Mesothelial cell of epicardium (in vitro differentiated cells): ENCODE measurements around the gene PLEKHN1. TPM values are rescaled to one million over a fixed set of nuclear protein-coding genes. Genes with fewer than 3 reads are reported as not detected.
A peak's percentile ranks its signal among the peaks of the same experiment; 100 is the strongest.

ENCODE experiments used
- DNase-seq, 2 experiments: peaks; one replicate each; pipeline ENCODE4 v3.0.0; 2021; ENCODE audit warnings: low spot score in 2 of 2; ENCODE audit not compliant: unreplicated experiment in 2 of 2
- H3K27ac Mint-ChIP-seq: 2 replicates; pipeline ENCODE4 v1.8.0; 2021; ENCODE audit warnings: mixed read lengths
- H3K27me3 Mint-ChIP-seq: 2 replicates; pipeline ENCODE4 v1.8.0; 2021; ENCODE audit warnings: low read depth, mixed read lengths
- H3K36me3 Mint-ChIP-seq: 2 replicates; pipeline ENCODE4 v1.8.0; 2021; ENCODE audit warnings: mixed read lengths
- H3K4me1 Mint-ChIP-seq: 2 replicates; pipeline ENCODE4 v1.8.0; 2021; ENCODE audit warnings: mixed read lengths
- H3K4me3 Mint-ChIP-seq: 2 replicates; pipeline ENCODE4 v1.8.0; 2021; ENCODE audit warnings: mild to moderate bottlenecking, moderate library complexity, mixed read lengths
- H3K9me3 Mint-ChIP-seq: 2 replicates; pipeline ENCODE4 v1.8.0; 2021; ENCODE audit warnings: mixed read lengths
- CTCF ChIP-seq: fragments of 200-600 bp; sonication (generic); IDR thresholded peaks from one replicate; pipeline ENCODE4 v1.5.0; 2021; ENCODE audit warnings: antibody characterized with exemption; ENCODE audit not compliant: unreplicated experiment
- total RNA-seq: library from RNA; stranded (reverse); gene quantifications from 3 replicates; pipeline ENCODE4 v1.2.1, GENCODE V29; 2021

PLEKHN1 gene
- total RNA-seq, 1 donor from 2014 or later, result 34.4 TPM

DNA sequence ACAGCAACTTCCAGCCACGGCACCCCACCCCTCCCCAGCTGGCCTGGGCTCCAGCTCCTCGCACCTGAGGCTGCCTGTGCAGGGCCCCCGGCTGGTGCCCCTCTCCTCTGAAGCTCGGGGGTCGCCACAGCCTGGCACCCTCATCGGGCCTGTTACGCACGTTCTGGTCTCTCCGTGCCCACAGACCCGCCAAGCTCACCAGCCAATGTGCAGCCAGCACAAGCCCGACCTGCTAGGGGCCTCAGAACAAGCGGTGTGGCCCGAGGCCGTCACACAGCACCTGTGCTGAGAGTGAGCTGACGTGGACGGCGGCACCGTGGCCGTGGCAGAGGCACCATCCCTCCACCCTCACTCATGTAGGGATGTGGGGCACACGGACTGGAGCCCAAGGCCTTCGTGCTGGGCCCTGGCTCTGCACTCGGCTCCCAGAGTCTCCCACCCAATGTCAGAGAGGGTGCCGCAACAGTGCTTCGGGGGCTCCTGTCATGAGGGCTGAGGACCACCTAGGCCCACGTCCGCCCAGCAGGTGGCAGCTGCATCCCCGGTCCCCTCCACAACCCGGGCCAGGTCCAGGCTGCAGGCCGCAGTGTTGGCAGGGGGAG, 46.9 kb upstream of the PLEKHN1 start:
- H3K27ac Mint-ChIP-seq, result no peak overlapping the region
- no peaks in the 10 kb centered on the region for H3K9me3 Mint-ChIP-seq
- DNase-seq, result no peak
- TF ChIP-seq CTCF, result no peak
- peaks cover 75% of the 10 kb centered on the region for H3K4me1 Mint-ChIP-seq
- no peaks in the 10 kb centered on the region for H3K36me3 Mint-ChIP-seq
- H3K4me3 Mint-ChIP-seq, result no peak overlapping the region
- peaks cover 4% of the 10 kb centered on the region for H3K27me3 Mint-ChIP-seq

DNA sequence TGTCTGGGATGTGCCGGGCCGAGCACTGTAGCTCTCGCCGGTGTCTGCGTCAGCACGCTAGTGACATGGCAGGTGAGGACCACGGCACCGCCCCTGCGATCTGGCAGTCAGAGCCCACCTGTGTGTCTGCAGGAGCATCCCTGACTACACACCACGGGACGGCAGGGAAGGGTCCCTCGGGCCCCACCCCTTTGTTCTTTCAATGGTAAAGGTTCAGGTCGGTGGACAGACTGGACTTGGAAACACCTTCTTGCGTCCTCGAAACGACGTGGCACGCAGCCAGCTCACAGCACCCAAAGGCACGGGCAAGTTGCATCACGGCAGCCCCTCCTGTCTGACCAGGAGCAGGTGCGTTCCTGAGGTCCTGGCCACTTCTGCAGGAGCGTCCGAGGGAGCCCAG, 46.3 kb upstream of the PLEKHN1 start:
- H3K36me3 Mint-ChIP-seq, result no peaks in the 10 kb centered on the region
- H3K9me3 Mint-ChIP-seq, result no peaks in the 10 kb centered on the region
- H3K4me3 Mint-ChIP-seq, result no peak overlapping the region
- no peak for DNase-seq
- TF ChIP-seq CTCF, result no peak
- no peak overlapping the region for H3K27ac Mint-ChIP-seq
- H3K4me1 Mint-ChIP-seq, result peaks cover 72% of the 10 kb centered on the region
- H3K27me3 Mint-ChIP-seq, result peaks cover 3% of the 10 kb centered on the region

DNA sequence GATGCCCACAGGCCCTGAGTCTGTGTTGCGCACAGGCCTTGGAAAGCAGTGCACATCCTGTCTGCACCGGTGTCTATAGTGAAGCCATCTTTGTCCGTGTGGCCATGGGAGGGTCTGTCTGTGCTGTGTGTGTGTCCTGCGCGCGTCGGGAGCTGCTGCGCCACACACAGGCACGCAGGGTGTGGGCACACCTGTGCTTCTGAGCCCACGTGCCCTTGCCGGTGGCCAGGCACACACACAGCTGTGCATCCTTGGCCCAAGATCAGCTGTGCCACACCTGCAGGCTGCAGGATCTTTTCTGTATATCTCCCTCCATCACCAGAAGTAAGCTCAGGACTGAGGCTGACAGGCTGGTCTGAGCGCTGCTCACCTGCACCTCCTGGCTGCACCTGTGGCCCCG, 45.8 kb upstream of the PLEKHN1 start:
- DNase-seq, result no peak
- no peak for TF ChIP-seq CTCF
- Mint-ChIP-seq H3K27me3 (peaks cover 1% of the 10 kb centered on the region), H3K4me1 (peaks cover 67% of the 10 kb centered on the region), H3K36me3 (no peaks in the 10 kb centered on the region), H3K27ac (peak overlapping the region; percentile 89), H3K9me3 (no peaks in the 10 kb centered on the region), H3K4me3 (peak overlapping the region; percentile 40)

DNA sequence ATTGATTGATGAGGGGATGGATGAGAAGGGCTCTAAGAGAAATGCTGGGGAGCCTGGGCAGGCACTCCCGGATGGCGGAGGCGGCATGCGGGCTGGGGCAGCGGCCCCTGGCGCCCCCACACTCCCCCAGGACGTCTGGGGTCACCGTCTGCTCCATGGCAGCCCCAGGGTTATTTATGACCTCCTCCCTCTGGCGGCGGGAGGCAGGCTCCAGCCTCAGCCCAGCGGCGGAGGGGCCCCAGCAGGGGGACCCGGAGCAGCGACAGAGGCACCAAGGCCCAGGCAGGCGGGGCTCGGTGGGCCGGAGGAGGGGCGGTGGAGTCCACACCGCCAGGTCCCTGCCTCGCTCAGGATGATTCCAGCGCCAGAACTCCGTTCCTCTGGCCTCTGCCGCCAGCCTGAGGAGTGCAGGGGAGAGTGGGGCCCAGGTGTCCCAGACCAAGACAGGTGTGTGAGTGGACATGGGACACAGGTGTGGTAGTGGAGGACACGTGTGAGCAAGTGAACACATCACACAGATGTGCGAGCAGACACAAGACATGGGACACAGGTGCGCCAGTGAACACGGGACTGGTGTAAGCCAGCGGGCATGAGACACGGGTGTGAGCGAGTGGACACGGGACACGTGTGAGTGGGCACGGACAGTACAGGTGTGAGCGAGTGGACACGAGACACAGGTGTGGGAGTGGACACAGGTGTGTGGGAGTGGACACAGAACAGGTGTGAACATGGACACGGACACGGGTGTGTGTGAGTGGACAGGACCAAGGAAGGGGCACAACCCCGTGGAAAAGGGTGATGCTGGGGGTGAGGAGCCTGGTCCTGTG, 45.1 kb upstream of the PLEKHN1 start:
- Mint-ChIP-seq H3K9me3 (no peaks in the 10 kb centered on the region), H3K36me3 (no peaks in the 10 kb centered on the region), H3K4me1 (peaks cover 62% of the 10 kb centered on the region), H3K27me3 (peaks cover 1% of the 10 kb centered on the region), H3K27ac (peak overlapping the region; percentile 89), H3K4me3 (peak overlapping the region; percentile 84)
- TF ChIP-seq CTCF, result no peak
- peak in 1 of 2 experiments; percentile 80 for DNase-seq

GRCh38 chr1:923131-923990, 42.9 kb upstream of the PLEKHN1 start, which contains the start of gene SAMD11:
Gene SAMD11, plus strand, starts transcription at chr1:923923. Its CDS starts 509 bp downstream, at chr1:924432.
- Mint-ChIP-seq H3K36me3 (peaks cover 5% of the 10 kb centered on the region), H3K9me3 (no peaks in the 10 kb centered on the region), H3K27me3 (peaks cover 1% of the 10 kb centered on the region), H3K27ac (peak within 1 kb of the TSS; percentile 79), H3K4me1 (peaks cover 61% of the 10 kb centered on the region), H3K4me3 (peak within 1 kb of the TSS; percentile 84)
- DNase-seq, result peak; percentile 80 to 91
- no peak for TF ChIP-seq CTCF
